ENCODE measurements around the gene CBX7. TPM values are rescaled to one million over a fixed set of nuclear protein-coding genes. Genes with fewer than 3 reads are reported as not detected.

CBX7 gene
- total RNA-seq, 2 experiments from 2014 or later, result 11.9 to 19.6 TPM

DNA sequence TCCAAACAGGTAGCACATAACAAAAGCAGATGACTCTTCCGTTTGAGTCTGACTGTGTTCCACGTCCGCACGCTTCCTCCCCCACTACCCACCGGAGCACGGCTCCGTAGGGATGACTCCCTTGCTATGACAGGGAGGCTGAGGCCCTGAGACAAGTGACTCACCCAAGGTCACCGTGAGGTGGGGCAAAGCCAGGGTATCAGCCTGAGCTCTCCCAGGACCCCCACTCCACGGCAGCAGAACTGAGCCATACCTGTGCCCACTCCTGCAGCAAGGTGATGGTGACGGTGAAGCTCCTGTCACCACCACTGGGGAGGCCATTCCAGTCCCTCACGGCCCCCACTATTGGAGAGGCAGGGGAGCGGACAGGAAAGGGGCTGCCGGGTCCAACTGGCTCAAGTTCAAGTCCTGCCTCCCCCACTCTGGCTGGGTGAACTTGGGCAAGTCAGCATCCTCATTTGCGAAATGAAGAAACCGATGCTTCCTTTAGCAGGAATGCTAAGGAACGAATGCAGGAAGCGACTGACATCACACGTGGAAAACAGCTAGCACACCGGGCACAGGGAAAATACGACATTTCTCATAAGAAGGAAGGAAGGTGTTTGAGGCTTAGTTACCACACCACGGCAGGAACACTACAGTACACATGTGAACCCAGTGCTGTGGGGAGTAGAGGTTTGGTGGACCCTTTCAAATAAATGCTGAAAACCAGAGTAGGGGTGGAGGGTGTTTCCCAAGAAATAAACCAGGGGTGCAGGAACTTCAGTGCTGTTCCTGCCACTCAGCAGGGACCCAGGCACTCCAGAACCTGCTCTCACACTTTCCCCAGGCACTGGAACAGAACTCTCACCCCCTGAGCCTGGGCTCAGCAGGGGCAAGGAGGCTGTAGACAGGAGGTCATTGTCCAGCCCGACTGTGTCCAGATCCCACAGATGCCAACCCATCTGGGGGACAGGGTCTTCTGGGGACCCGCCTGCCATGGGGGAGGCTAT is 32.4 kb upstream of the CBX7 start:
- no peaks in the 10 kb centered on the region for H4K20me1 ChIP-seq (ENCODE audit: insufficient read depth, low read length)
- peaks cover 5% of the 10 kb centered on the region; the same call in 1 of the 2 replicates for H3K9me3 ChIP-seq (ENCODE audit: low read length)
- H3K4me2 ChIP-seq (ENCODE audit: low read length), result no peak overlapping the region
- H3K79me2 ChIP-seq (ENCODE audit: insufficient read depth, low read depth, low read length), result no peaks in the 10 kb centered on the region
- POLR2A ChIA-PET, result no interaction called here
- TF ChIP-seq, protein P1, sequence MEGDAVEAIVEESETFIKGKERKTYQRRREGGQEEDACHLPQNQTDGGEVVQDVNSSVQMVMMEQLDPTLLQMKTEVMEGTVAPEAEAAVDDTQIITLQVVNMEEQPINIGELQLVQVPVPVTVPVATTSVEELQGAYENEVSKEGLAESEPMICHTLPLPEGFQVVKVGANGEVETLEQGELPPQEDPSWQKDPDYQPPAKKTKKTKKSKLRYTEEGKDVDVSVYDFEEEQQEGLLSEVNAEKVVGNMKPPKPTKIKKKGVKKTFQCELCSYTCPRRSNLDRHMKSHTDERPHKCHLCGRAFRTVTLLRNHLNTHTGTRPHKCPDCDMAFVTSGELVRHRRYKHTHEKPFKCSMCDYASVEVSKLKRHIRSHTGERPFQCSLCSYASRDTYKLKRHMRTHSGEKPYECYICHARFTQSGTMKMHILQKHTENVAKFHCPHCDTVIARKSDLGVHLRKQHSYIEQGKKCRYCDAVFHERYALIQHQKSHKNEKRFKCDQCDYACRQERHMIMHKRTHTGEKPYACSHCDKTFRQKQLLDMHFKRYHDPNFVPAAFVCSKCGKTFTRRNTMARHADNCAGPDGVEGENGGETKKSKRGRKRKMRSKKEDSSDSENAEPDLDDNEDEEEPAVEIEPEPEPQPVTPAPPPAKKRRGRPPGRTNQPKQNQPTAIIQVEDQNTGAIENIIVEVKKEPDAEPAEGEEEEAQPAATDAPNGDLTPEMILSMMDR (conservative IDR thresholded peaks at IDR 0.05; ENCODE audit: low read length), result no peak
- TF ChIP-seq EZH2phosphoT487 (IDR thresholded peaks at IDR 0.05; ENCODE audit: borderline replicate concordance, low read depth, low read length), result no peak
- H3K9me2 ChIP-seq (ENCODE audit: insufficient read depth, low read length), result no peaks in the 10 kb centered on the region
- no peak for DNase-seq (ENCODE audit: low spot score)
- intact Hi-C loops (cut with micrococcal nuclease; ENCODE audit: unreplicated experiment), result no loop called here
- H3K4me1 ChIP-seq (ENCODE audit: insufficient read depth, low read length, poor library complexity, severe bottlenecking), result no peaks in the 10 kb centered on the region
- H3K4me3 ChIP-seq (ENCODE audit: low read depth, low read length, poor library complexity, severe bottlenecking), result no peak overlapping the region
- no peak overlapping the region for H3K27ac ChIP-seq (ENCODE audit: low read depth, low read length, poor library complexity, severe bottlenecking)
- CTCF ChIA-PET (ENCODE audit: unreplicated experiment), result interaction anchor here (0.6 kb wide), 1 partner anchor 15 kb away, joined by 3 read pairs; no protein-coding TSS in a partner anchor
- H2AFZ ChIP-seq (ENCODE audit: low read length), result no peak overlapping the region
- no peaks in the 10 kb centered on the region for H3K36me3 ChIP-seq (ENCODE audit: insufficient read depth, low read length)
- no TSS peak for BruUV-seq (replicated peaks)

DNA sequence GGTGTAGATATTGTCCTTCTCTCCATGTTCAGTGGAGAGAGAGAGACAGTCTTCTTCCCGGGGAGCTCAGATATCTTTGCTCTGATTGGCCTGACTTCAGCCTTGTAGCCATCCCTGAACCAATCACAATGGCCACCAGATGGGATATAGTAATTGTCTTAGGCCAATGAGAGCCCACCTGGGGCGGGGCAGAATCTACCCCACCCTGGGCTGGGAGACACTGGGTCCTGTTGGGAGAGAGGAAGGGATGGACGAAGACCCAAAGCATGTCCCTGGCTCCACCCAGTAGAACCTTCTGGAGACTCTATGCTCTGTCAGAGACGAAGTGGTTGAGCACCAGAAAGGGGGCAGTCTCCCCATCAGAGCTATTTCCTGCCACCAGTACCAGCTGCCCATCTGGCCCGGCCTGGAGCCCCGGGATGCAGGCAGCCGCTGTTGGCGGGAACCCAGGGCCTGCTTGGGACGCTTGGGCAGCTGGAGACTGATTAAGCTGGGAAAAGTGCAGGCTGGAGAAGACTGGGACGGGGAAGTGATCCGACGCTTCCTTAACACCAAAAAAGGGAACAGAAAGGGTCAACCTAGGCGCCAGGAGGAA is 31.6 kb upstream of the CBX7 start:
- no peak for DNase-seq (ENCODE audit: low spot score)
- TF ChIP-seq, protein P1 (conservative IDR thresholded peaks at IDR 0.05; ENCODE audit: low read length), result no peak
- no peak for TF ChIP-seq EZH2phosphoT487 (IDR thresholded peaks at IDR 0.05; ENCODE audit: borderline replicate concordance, low read depth, low read length)
- POLR2A ChIA-PET, result no interaction called here
- no peaks in the 10 kb centered on the region for H4K20me1 ChIP-seq (ENCODE audit: insufficient read depth, low read length)
- H2AFZ ChIP-seq (ENCODE audit: low read length), result no peak overlapping the region; the same call in 1 of the 2 replicates
- no peaks in the 10 kb centered on the region for H3K4me1 ChIP-seq (ENCODE audit: insufficient read depth, low read length, poor library complexity, severe bottlenecking)
- no TSS peak for BruUV-seq (replicated peaks)
- no peaks in the 10 kb centered on the region for H3K36me3 ChIP-seq (ENCODE audit: insufficient read depth, low read length)
- H3K9me3 ChIP-seq (ENCODE audit: low read length), result peaks cover 5% of the 10 kb centered on the region; the same call in 1 of the 2 replicates
- CTCF ChIA-PET (ENCODE audit: unreplicated experiment), result no interaction called here
- H3K79me2 ChIP-seq (ENCODE audit: insufficient read depth, low read depth, low read length), result no peaks in the 10 kb centered on the region
- no peak overlapping the region for H3K27ac ChIP-seq (ENCODE audit: low read depth, low read length, poor library complexity, severe bottlenecking)
- no peaks in the 10 kb centered on the region for H3K9me2 ChIP-seq (ENCODE audit: insufficient read depth, low read length)
- H3K4me2 ChIP-seq (ENCODE audit: low read length), result no peak overlapping the region
- H3K4me3 ChIP-seq (ENCODE audit: low read depth, low read length, poor library complexity, severe bottlenecking), result no peak overlapping the region
- intact Hi-C loops (cut with micrococcal nuclease; ENCODE audit: unreplicated experiment), result no loop called here

All from OCI-LY7 (cell line).